ENCODE data around the gene SEPTIN8. TPM values are rescaled to one million over a fixed set of nuclear protein-coding genes. Genes with fewer than 3 reads are reported as not detected.

The SEPTIN8 gene
- total and polyA plus RNA-seq, 9 donors = 18.7 to 54.5 (median 36.8) TPM

DNA sequence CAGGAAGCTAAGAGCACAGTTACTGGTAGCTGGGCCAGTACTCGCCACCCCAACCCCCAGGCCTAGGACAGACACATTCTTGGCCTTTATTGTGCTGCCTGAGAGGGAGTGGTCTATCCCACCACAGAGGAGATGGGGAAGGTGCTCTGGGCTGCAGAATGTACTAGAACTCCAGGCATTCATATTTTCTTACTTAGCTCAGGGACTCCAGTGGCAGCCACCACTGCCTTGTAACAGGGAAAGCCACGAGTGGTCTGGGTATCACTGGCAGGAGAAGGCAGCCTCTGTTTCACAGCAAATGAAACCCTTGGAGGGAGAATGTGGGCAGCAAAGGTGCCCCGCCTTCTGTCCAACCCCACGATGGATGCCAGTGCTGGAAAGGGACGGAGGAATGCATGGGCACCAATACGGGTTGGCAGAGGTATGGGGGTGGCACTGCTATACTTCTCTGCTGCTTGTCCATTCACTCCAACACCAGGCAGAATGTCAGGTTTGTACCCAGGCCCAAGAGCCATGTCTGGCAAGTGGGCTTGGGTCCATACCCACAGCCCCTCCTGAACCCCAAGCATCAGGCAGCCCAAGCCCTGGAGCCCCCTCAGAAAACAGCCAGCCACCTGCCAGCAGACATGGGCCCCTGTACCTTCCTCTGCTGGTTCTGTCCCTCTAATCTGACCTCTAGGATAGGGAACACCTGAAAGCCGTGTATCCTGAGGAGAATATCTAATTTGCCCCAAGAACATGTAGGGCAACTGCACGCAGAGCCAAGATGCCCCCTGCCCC, 4.6 kb downstream of the SEPTIN8 start:
- no peaks in the 10 kb centered on the region for H3K27me3 ChIP-seq
- peaks cover 18% of the 10 kb centered on the region for H3K4me1 ChIP-seq (ENCODE audit: insufficient read depth)
- no peak overlapping the region for H3K4me3 ChIP-seq
- H3K9me3 ChIP-seq = no peaks in the 10 kb centered on the region
- TF ChIP-seq POLR2A (IDR thresholded peaks at IDR 0.05) (no peak), EP300 (IDR thresholded peaks at IDR 0.05) (no peak)
- TF ChIP-seq, protein P1, sequence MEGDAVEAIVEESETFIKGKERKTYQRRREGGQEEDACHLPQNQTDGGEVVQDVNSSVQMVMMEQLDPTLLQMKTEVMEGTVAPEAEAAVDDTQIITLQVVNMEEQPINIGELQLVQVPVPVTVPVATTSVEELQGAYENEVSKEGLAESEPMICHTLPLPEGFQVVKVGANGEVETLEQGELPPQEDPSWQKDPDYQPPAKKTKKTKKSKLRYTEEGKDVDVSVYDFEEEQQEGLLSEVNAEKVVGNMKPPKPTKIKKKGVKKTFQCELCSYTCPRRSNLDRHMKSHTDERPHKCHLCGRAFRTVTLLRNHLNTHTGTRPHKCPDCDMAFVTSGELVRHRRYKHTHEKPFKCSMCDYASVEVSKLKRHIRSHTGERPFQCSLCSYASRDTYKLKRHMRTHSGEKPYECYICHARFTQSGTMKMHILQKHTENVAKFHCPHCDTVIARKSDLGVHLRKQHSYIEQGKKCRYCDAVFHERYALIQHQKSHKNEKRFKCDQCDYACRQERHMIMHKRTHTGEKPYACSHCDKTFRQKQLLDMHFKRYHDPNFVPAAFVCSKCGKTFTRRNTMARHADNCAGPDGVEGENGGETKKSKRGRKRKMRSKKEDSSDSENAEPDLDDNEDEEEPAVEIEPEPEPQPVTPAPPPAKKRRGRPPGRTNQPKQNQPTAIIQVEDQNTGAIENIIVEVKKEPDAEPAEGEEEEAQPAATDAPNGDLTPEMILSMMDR (IDR thresholded peaks at IDR 0.05) = no peak
- 75 to 84% (median 76%) methylated on average over 7 to 8 of the region's 8 CpGs for WGBS, 3 donors
- intact Hi-C loops (cut with DNase I) = no loop called here
- H3K27ac ChIP-seq = no peak overlapping the region
- DNase-seq = no peak
- no peaks in the 10 kb centered on the region for H3K36me3 ChIP-seq

- Histone ChIP-seq H3K36me3 (no peaks in the 10 kb centered on the region), H3K4me1 (ENCODE audit: insufficient read depth) (peaks cover 18% of the 10 kb centered on the region), H3K9me3 (no peaks in the 10 kb centered on the region), H3K4me3 (no peak overlapping the region), H3K27ac (no peak overlapping the region), H3K27me3 (no peaks in the 10 kb centered on the region)
- TF ChIP-seq, protein P1 (IDR thresholded peaks at IDR 0.05) = no peak
- TF ChIP-seq EP300 (IDR thresholded peaks at IDR 0.05) (no peak), POLR2A (IDR thresholded peaks at IDR 0.05) (no peak)
- intact Hi-C loops (cut with DNase I) = no loop called here
- 6 to 21% (median 8%) methylated on average over 8 of the region's 8 CpGs for WGBS, 3 donors
- peak in 4 of 5 donors; percentile 43 to 67 (median 60) for DNase-seq
Measured at GRCh38 chr5:132771503-132771998, 5.5 kb downstream of the SEPTIN8 start.

DNA sequence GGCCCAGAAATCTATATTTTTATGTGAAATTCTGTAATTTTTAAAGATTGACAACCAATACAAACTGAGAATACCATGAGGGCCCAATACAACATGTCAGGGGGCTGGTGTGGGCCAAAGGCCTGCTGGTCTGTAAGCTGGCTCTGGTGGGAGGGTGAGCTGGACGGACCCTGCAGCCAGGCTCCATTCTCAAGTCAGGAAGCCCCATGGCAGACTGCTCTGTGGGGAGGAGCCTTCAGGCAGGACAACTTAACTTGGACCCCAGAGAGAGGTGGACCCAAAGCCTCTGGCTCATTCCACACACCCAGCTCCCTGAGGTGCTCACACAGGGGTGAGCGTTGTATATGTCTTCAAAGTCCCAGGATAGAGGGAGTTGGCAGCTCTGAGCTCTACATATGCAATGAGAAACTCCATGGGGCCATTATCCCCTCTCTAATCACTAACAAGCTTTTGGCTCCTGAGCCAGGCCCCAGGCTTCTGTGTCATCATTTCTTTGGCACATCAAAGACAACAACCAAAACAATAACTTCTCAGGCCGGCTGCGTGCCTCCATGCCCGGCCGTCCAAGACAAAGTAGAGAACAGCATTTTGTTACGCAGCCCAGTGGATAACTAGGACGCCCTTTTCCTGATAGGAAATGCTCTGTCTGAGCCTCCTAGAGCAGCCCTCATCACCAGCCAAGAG, 6.4 kb downstream of the SEPTIN8 start:
- no peaks in the 10 kb centered on the region for H3K36me3 ChIP-seq
- DNase-seq = no peak
- H3K4me1 ChIP-seq (ENCODE audit: insufficient read depth) = peaks cover 16% of the 10 kb centered on the region
- H3K9me3 ChIP-seq = no peaks in the 10 kb centered on the region
- no peak for TF ChIP-seq EP300 (IDR thresholded peaks at IDR 0.05)
- TF ChIP-seq, protein P1 (IDR thresholded peaks at IDR 0.05) = no peak
- no peak for TF ChIP-seq POLR2A (IDR thresholded peaks at IDR 0.05)
- H3K27me3 ChIP-seq = no peaks in the 10 kb centered on the region
- H3K4me3 ChIP-seq = no peak overlapping the region
- 79 to 91% (median 86%) methylated on average over 8 of the region's 8 CpGs for WGBS, 3 donors
- H3K27ac ChIP-seq = no peak overlapping the region
- intact Hi-C loops (cut with DNase I) = no loop called here

GRCh38 chr5:132768485-132768868, 8.6 kb downstream of the SEPTIN8 start:
- no peak overlapping the region for H3K27ac ChIP-seq

More at GRCh38 chr5:132768485-132768868, 8.6 kb downstream of the SEPTIN8 start:
- H3K4me1 ChIP-seq (ENCODE audit: insufficient read depth) = peaks cover 16% of the 10 kb centered on the region
- intact Hi-C loops (cut with DNase I) = no loop called here
- no peak overlapping the region for H3K4me3 ChIP-seq
- peaks cover 2% of the 10 kb centered on the region for H3K36me3 ChIP-seq
- WGBS, 3 donors = 99 to 100% (median 100%) methylated on average over 3 of the region's 3 CpGs
- H3K9me3 ChIP-seq = no peaks in the 10 kb centered on the region
- TF ChIP-seq, protein P1 (IDR thresholded peaks at IDR 0.05) = no peak
- no peak for TF ChIP-seq POLR2A (IDR thresholded peaks at IDR 0.05)
- TF ChIP-seq EP300 (IDR thresholded peaks at IDR 0.05) = no peak
- no peaks in the 10 kb centered on the region for H3K27me3 ChIP-seq
- no peak for DNase-seq

Measured in ovary (tissue), 9 donors.